HG02610 (cell line): ENCODE results near the gene S100A13.

ENCODE experiments used
- ATAC-seq: cut with Tn5 transposase; IDR thresholded peaks from one replicate; pipeline ENCODE4 v1.9.1; 2021; ENCODE audit warnings: mild to moderate bottlenecking, moderate library complexity; ENCODE audit not compliant: unreplicated experiment

Gene S100A13

GRCh38 chr1:153628638-153629342, 1.5 kb upstream of the S100A13 start:
- ATAC-seq, result no peak

GRCh38 chr1:153627715-153628626, 666 bp upstream of the S100A13 start, which contains the start of gene S100A1:
S100A1 (plus strand) TSS chr1:153628434; CDS start chr1:153630522, 2,088 bp downstream.
- ATAC-seq, result no peak

DNA sequence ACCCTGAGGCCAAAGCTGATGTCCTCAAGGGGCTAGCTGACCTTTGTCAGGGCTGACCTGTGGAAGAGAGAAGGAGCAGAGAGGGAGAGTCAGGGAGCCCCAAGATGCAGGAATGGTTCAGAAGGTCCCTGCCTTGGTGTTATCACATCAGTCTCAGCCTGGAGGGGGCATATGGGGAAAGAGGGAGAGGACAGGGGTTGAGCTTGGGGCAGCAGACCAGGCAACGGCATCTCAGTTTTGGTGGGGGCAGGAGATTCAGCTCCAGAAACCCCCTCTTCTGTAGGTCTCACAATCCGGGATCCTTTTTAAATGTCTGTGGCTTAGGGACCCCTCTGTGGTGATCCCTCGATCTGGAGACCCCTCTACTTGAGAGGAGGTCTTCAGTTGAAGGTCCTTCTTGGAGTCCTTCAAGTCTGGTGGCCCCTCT, 815 bp downstream of the S100A13 start:
- ATAC-seq, result no peak

DNA sequence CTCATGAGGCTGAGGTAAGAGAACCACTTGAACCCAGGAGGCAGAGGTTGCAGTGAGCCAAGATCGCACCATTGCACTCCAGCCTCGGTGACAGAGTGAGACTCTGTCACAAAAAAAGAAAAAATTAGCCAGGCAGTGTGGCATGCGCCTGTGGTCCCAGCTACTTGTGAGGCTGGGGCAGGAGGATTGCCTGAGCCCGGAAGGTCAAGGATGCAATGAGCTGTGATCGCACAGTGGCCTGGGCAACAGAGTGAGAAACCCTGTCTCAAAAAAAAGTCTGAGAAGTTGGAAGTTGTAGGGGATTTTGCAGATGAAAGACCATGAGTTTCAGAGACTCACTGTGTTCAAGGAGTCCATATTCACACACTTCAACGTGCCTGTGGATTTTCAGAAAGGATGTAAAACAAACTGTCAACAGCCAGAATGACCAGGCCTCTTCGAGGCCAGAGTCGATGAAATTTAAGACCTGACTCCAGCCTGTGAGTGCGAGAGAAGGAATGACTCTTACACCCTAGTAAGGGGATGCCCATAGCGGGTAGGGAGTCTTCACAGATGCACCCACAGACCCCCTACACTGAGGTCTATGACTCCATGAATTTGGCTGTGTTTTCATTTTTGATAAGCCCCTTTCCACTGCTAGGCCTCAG, 2.2 kb downstream of the S100A13 start:
- ATAC-seq, result no peak

GRCh38 chr1:153623101-153623500, 4.2 kb downstream of the S100A13 start:
- ATAC-seq, result no peak

DNA sequence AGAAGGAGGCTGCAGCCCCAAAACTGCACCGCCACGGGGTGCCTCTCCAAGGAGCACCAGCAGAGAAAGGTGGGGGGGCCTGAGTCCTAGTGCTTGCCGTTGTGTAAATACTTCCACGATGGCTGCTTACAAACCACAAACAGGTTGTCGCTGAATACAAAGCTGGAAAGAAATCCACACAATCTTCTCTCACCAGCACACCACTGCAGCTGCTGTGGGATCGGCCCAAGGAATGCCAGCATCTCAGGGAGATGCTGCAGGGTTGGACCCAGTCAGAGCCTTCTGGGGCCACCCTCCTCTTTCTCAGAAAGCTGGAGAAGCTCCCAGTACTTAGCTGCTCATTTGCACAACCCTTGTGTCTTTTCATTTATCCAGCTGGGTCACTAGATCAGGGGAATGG, 8.1 kb downstream of the S100A13 start:
- ATAC-seq, result no peak

GRCh38 chr1:153617663-153618062, 9.6 kb downstream of the S100A13 start:
- peak; percentile 61 for ATAC-seq

- no peak for ATAC-seq
Observed at GRCh38 chr1:153616917-153617311, 10.4 kb downstream of the S100A13 start.

DNA sequence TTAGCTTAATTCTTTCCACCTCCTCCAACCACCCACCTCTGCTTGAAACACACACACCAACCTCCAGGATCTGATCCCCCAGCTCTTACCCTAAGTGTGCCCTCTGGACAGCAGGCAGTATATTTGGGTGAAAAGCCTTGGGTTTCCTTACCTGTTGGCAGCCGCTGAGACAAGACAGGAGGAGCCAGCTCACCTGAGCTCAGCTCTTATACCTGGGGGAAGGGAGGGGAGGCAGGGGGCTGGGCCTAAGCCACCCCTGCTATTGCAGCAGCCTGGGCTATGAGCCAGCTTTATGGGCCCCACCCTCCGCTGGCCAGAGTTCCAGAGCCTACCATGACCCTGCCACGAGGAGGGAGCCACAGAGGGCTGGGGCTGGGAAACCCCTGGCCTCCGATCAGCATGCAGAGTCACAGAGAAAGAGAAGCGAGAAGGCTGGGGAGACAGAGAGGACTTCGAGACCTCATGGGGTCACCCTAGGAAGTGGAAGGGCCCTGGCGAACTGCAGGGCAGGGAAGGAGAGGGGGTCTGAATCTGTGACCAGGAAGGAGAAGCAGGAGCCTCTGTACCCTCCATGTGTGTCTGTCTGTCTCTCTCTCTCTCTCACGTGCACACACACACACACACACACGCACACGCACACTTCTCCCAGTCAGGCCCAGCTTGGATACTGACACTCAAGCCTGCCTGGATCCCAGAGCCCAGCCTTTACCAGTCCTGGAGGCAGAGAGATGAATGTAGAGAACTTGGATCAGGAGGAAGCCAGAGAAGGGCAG, 11.0 kb downstream of the S100A13 start, which contains the start of gene S100A14:
Gene S100A14, minus strand, starts transcription at position 182 of the 773 bp plus-strand sequence. CDS start 467 bp downstream, outside the sequence.
- ATAC-seq, result no peak

DNA sequence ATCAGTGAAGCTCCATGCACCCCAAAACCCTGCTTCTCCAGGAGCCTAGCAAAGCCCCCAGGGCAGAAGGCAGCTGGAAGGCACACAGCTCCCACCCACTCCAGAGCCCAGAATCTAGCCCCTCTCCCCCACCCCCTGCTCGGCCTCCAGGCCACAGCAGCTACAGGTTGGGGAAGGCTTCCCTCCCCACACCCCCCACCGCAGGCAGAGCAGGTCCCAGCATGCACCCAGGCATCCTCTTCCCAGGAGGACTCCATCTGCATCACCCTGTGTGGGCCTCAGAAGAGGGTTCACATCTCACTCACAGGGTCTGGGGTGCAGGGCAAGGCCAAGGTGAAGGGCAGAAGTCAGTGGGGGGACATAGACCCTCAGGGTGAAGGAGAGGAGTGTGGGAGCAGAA, 11.9 kb downstream of the S100A13 start:
- ATAC-seq, result no peak

DNA sequence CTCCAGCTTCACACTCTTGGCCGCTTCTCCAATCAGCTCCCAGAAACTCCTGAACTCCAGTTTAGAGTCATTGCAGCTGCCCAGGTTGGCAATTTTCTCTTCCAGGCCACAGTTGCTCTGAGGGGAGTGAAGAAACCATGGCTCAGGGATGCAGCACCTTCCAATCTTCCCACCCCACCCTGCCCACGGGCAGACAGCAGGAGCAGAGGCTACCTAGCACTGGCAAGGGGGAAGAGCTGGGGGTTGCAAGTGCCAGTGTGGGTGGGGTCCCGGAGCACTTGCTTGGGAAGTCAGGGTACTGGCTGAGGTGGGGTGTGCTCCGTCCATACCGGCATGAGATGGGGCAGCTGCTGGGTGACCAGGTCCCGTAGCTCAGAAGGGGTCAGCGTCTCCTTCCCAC, 12.4 kb downstream of the S100A13 start:
- ATAC-seq, result no peak

DNA sequence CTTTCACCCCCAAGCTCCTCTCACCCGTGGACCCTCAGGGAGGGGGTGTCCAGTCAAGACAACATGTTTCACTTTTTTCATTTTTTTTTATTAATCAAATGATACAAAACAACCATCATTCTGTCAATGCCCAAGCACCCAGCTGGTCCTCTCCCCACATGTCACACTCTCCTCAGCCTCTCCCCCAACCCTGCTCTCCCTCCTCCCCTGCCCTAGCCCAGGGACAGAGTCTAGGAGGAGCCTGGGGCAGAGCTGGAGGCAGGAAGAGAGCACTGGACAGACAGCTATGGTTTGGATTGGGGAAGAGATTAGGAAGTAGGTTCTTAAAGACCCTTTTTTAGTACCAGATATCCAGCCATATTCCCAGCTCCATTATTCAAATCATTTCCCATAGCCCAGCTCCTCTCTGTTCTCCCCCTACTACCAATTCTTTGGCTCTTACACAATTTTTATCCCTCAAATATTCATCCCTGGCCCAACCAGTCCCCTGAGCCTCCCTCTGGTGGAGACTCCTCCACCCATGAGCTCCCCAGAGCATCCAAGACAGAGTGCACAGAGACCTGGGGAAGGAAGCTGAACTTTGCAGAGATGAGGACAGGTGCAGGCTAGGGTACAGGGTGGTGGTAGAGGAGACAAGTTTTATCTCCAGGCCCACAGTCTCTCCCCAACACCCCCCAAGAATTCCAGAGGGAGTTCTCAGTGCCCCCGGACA, 13.0 kb downstream of the S100A13 start:
- ATAC-seq, result no peak

DNA sequence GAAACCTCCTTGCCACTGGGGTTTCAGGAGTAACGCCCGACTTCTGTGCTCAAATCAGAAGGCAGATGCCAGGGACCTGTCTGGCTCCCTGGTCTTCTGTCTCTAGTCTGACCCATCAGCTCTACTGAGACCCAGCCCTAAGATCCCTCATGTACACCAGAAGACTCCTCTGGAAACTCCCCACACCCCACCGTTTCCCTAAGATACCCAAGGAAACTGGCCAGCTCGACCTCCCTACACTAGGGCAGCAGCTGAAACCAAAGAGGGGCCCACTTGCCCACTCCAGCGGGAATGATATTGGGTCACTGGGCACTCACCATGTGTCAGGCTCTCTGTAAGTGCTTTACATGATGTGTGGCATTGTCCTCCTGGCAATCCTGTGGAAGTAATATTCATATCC, 13.9 kb downstream of the S100A13 start:
- ATAC-seq, result no peak

DNA sequence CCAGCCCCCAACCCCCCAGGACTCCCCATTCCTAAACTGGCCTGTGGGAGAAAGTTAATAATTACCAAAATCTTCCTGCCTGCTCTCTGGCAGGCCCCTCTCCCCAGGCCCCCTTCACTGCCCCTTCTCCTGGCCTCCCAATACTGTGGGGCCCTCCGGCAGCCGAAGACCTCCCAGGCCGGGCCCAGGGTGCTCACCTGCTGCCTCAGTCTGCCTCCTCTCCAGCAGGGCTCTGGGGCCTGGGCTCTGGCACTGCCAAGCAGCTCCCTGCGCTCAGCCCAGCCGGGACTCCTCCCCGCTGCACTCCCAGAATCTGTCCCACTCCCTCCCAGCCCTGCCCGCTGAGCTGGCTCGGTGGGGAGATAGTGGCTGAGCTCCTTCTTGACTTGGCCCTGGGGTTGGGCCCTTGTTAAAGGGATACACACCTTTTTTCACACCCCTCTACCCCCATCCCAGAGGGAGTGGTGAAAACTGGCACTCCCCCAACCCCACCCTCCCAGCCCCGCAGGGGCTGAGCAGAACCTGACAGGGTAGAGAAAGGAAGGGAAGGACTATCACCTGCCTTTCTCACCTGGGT, 14.5 kb downstream of the S100A13 start, which contains the start of gene S100A16:
Gene S100A16, minus strand, starts transcription at position 383 of the 577 bp plus-strand sequence. CDS start 4,986 bp downstream, outside the sequence.
- ATAC-seq, result no peak

DNA sequence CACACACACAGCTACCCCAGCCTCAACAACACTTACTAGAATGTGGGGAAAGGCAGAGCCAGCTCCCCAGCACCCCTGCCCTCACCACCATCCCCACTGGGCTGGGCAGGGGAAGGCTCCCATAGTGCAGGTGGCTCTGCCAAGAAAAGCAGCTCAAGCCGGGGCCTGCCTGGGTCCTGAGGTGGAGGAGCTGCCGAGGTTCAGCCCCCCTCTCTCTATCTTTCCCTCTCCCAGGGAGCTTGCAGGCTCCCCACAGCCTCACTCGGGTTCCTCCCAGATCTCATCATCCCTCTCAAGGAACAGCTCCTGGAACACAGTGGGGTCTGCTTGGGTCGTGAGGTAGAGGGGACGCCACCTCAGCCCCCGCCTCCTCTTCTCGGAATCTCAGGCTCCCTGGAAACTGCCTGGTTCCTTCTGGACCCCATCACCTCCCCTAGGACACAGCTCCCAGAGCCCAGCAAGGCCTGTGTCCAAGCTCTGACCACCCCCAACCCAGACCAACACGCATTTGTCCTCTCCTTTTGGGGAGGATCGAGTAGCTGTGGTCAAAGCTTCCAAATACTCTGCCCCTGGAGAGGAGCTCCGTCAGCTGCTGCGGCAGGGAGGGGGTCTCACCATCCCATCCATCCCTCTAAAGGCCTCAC, 15.1 kb downstream of the S100A13 start:
- ATAC-seq, result no peak

- no peak for ATAC-seq
Observed at GRCh38 chr1:153611356-153611755, 15.9 kb downstream of the S100A13 start.

- no peak for ATAC-seq
Observed at GRCh38 chr1:153610811-153611301, 16.4 kb downstream of the S100A13 start.

- ATAC-seq, result no peak
Observed at GRCh38 chr1:153610334-153610733, 17.0 kb downstream of the S100A13 start.

DNA sequence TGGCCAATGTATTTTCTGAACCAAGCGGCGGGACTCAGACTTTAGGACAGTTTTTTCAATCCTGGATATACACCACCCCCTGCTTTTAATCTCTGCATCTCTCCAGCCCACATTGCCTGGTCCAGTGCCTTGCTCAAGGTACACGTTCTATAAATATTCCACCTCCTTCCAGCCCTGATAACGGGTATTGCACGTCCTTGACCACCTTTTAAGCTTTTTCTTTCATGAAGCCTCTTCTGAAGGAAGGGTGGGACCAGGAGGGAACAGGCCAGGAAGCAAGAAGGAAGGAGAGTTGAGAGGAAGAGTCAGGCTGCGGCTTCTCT, 17.8 kb downstream of the S100A13 start:
- ATAC-seq, result no peak
